GM18508 (cell line): ENCODE data around the gene RALBP1.

ENCODE experiments used
- ATAC-seq: cut with Tn5 transposase; IDR thresholded peaks from one replicate; pipeline ENCODE4 v1.9.1; 2021; ENCODE audit warnings: moderate number of reproducible peaks; ENCODE audit not compliant: insufficient read depth, unreplicated experiment

The RALBP1 gene

GRCh38 chr18:9578306-9578705 is 103.0 kb downstream of the RALBP1 start:
- ATAC-seq: no peak

GRCh38 chr18:9581667-9582066 is 106.4 kb downstream of the RALBP1 start:
- ATAC-seq: no peak

- no peak for ATAC-seq
Measured at GRCh38 chr18:9586814-9587213, 111.5 kb downstream of the RALBP1 start.
